Adrenal gland (tissue), 12 donors: Measurements from ENCODE around the gene CORO2B. TPM values are rescaled to one million over a fixed set of nuclear protein-coding genes. Genes with fewer than 3 reads are reported as not detected.

Experiments
- DNase-seq, 7 donors: peaks; one replicate each; pipeline ENCODE4 v3.0.0-alpha.2; 2019 to 2020
- H3K27ac ChIP-seq, 5 donors: fragments of 200-600 bp; sonication (generic) in 4 of 5; 1 replicate in 3 of 5; 2 replicates in 2 of 5; pipeline versions ENCODE4 v1.5.1 to v1.8.0; 2016 to 2020; ENCODE audit warnings: mild to moderate bottlenecking in 1 of 5
- H3K27me3 ChIP-seq: fragments of 200-600 bp; 2 replicates; pipeline ENCODE4 v1.8.0; 2021
- H3K36me3 ChIP-seq, 2 donors: fragments of 200-600 bp; replicated peaks in 1 of 2; 1 replicate in 1 of 2; 2 replicates in 1 of 2; pipeline versions ENCODE4 v1.5.1 to v1.8.0; 2018 to 2022
- H3K4me1 ChIP-seq, 2 donors: fragments of 200-600 bp; replicated peaks in 1 of 2; 1 replicate in 1 of 2; 2 replicates in 1 of 2; pipeline versions ENCODE4 v1.5.1 to v1.8.0; 2018 to 2021
- H3K4me3 ChIP-seq, 4 donors: fragments of 200-600 bp; sonication (generic) in 3 of 4; one replicate each; pipeline ENCODE4 v1.5.1; 2016 to 2018
- H3K9me3 ChIP-seq, 3 donors: fragments of 200-600 bp; sonication (generic) in 1 of 3; replicated peaks in 1 of 3; 1 replicate in 2 of 3; 2 replicates in 1 of 3; pipeline versions ENCODE4 v1.5.1 to v1.8.0; 2016 to 2021
- CTCF ChIP-seq, 6 experiments: fragments of 450-650 bp in 4 of 6; fragments of 200-600 bp in 2 of 6; sonication (generic) in 1 of 6; IDR thresholded peaks; 1 replicate in 5 of 6; 2 replicates in 1 of 6; pipeline versions ENCODE4 v1.5.1 to v1.8.0; 2016 to 2021; ENCODE audit warnings: antibody characterized with exemption in 6 of 6, mild to moderate bottlenecking in 2 of 6, moderate library complexity in 1 of 6
- POLR2A ChIP-seq, 2 donors: fragments of 450-650 bp; IDR thresholded peaks; one replicate each; pipeline ENCODE4 v1.6.1; 2017; ENCODE audit warnings: antibody characterized with exemption in 2 of 2, mild to moderate bottlenecking in 2 of 2, moderate library complexity in 1 of 2
- WGBS, 4 donors: extraction: QIAGEN DNeasy Blood & Tissue Kit in 2 of 4; methylation state at CpG; one replicate each; pipeline versions ENCODE4 v1.1.5 to v1.1.7; 2013 to 2017; 5-methylcytosine and 5-hydroxymethylcytosine counted together
- intact Hi-C, 2 donors: fragments of 100-400 bp; cut with DNase I; formaldehyde crosslinking; loops; one replicate each; pipeline versions ENCODE4 v1.14.1 to v1.15.0; 2022 to 2023
- polyA plus RNA-seq, 3 donors: library from polyadenylated mRNA; stranded (reverse); fragments of 200-250 nt in 2 of 3; fragments of 350-450 nt in 1 of 3; fragmentation: Illumina TruSeq in 1 of 3; extraction: RNeasy Lipid Tissue Mini Kit (QIAGEN cat#74804) in 1 of 3; gene quantifications; one replicate each; pipeline ENCODE4 v1.2.3, GENCODE V29; 2013 to 2014
- total RNA-seq, 9 donors: library from RNA; depleted of rRNA in 4 of 9; stranded (reverse); fragments of >200 nt in 4 of 9; fragments of 120-200 nt in 1 of 9; fragmentation: NEBNext Ultra II Directional in 1 of 9; extraction: Animal tissue kit (Norgen Biotek cat#: 25700) in 1 of 9; gene quantifications; one replicate each; pipeline versions ENCODE4 v1.1.0 to v1.2.4, GENCODE V29; 2013 to 2023
- donor health status: healthy with polysubstance abuse.
- donor health status: Bipolar disorder and iron deficiency.
- donor health status: DM: yes; HTN: yes; CAD: no.
- donor health status: DM: no; HTN: no; CAD: no.
- donor health status: DM: no; HTN: no; CAD: no.
- donor health status: DM: yes; HTN: yes; CAD: no.

CORO2B gene
- total and polyA plus RNA-seq, 12 donors: 2.8 to 8.4 (median 4.3) TPM

- 95 to 100% (median 98%) methylated on average over 1 to 2 of the region's 2 CpGs for WGBS, 4 donors
- Histone ChIP-seq H3K4me3 (no peak overlapping the region), H3K27ac (no peak overlapping the region), H3K36me3 (no peaks in the 10 kb centered on the region), H3K27me3 (no peaks in the 10 kb centered on the region), H3K4me1 (peaks cover 5 to 7% of the 10 kb centered on the region in 2 donors), H3K9me3 (no peaks in the 10 kb centered on the region)
- TF ChIP-seq CTCF (IDR thresholded peaks at IDR 0.05) (no peak), POLR2A (IDR thresholded peaks at IDR 0.05) (no peak)
- no peak for DNase-seq
- intact Hi-C loops: no loop called here
Measured at GRCh38 chr15:68732451-68732850, 153.7 kb downstream of the CORO2B start.

DNA sequence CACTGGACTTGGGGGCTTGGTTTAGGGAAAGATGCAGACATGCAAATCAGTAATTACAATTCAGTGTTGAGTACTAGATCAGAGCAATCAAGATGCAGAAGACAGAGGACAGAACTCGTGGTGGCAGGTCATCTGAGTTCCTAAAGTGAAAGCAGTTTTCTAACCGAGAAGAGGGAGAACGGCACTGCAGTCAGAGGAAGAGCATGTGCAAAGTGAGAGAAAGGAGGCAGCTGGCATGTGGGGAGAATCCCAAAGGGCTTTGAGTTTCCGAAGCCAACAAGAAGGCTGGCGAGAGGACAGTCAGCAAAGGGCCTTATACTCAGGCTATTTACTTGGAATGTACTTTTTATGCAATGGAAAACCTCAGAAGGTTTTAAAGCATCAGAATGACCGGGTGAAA lies 154.9 kb downstream of the CORO2B start:
- Histone ChIP-seq H3K36me3 (no peaks in the 10 kb centered on the region), H3K27ac (no peak overlapping the region), H3K4me3 (no peak overlapping the region), H3K27me3 (no peaks in the 10 kb centered on the region), H3K4me1 (no peaks in the 10 kb centered on the region), H3K9me3 (no peaks in the 10 kb centered on the region)
- TF ChIP-seq CTCF (IDR thresholded peaks at IDR 0.05): no peak
- DNase-seq: no peak
- intact Hi-C loops: no loop called here
- 37 to 47% (median 45%) methylated on average over 6 of the region's 6 CpGs for WGBS, 4 donors

GRCh38 chr15:68734352-68734751 lies 155.6 kb downstream of the CORO2B start:
- Histone ChIP-seq H3K36me3 (no peaks in the 10 kb centered on the region), H3K27me3 (no peaks in the 10 kb centered on the region), H3K4me1 (no peaks in the 10 kb centered on the region), H3K9me3 (no peaks in the 10 kb centered on the region), H3K27ac (no peak overlapping the region), H3K4me3 (no peak overlapping the region)
- intact Hi-C loops: no loop called here
- TF ChIP-seq POLR2A (IDR thresholded peaks at IDR 0.05) (no peak), CTCF (IDR thresholded peaks at IDR 0.05) (no peak)
- DNase-seq: no peak

- H3K4me3 ChIP-seq: no peak overlapping the region
- intact Hi-C loops: no loop called here
- TF ChIP-seq CTCF (IDR thresholded peaks at IDR 0.05): no peak
- no peak for TF ChIP-seq POLR2A (IDR thresholded peaks at IDR 0.05)
- H3K9me3 ChIP-seq: no peaks in the 10 kb centered on the region
- no peaks in the 10 kb centered on the region for H3K4me1 ChIP-seq
- no peaks in the 10 kb centered on the region for H3K36me3 ChIP-seq
- H3K27me3 ChIP-seq: no peaks in the 10 kb centered on the region
- H3K27ac ChIP-seq: no peak overlapping the region
- no peak for DNase-seq
Measured at GRCh38 chr15:68734881-68735280, 156.1 kb downstream of the CORO2B start.
